ENCODE results near the gene SPEG.

DNA sequence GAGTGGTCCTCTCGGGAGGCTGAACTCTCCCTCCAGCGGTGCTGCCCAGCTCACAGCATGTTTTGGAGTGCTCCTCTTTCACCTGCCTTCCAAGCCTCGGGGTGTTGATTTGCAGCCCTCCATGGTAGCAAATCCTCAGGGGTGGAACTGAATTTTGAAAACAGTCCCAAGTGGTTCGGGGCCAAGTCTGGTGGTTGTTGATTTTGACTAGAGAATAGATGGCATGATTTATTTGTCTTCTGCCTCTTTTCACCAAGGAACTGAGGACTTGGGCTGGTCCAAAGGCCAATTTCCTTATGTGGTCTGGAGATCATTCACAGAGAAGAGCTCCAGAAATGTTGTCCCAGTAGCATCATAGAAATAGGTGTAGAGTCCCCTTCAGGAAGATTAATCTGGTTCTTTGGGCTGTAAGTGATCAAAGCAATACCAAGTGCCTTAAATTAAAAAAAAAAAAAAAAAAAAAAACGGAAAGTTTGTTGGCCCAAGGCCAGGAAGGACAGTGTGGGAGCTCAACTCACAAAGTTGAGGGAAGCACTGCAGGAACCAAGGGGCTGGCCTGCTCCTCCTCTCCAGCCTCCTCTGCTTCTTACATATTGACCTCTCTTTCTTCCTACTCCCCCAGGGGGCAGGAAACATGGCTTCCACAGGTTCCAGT, 18.9 kb upstream of the SPEG start:
- TF ChIP-seq, protein P1, sequence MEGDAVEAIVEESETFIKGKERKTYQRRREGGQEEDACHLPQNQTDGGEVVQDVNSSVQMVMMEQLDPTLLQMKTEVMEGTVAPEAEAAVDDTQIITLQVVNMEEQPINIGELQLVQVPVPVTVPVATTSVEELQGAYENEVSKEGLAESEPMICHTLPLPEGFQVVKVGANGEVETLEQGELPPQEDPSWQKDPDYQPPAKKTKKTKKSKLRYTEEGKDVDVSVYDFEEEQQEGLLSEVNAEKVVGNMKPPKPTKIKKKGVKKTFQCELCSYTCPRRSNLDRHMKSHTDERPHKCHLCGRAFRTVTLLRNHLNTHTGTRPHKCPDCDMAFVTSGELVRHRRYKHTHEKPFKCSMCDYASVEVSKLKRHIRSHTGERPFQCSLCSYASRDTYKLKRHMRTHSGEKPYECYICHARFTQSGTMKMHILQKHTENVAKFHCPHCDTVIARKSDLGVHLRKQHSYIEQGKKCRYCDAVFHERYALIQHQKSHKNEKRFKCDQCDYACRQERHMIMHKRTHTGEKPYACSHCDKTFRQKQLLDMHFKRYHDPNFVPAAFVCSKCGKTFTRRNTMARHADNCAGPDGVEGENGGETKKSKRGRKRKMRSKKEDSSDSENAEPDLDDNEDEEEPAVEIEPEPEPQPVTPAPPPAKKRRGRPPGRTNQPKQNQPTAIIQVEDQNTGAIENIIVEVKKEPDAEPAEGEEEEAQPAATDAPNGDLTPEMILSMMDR (IDR thresholded peaks at IDR 0.05) = no peak
- no peak for TF ChIP-seq POLR2A (IDR thresholded peaks at IDR 0.05)
